SK-N-SH (cell line): ENCODE measurements around the gene ARID1A. TPM values are rescaled to one million over a fixed set of nuclear protein-coding genes. Genes with fewer than 3 reads are reported as not detected.

Experiments
- polyA plus RNA-seq, 3 experiments: library from polyadenylated mRNA; depleted of rRNA; stranded (reverse); fragments of >200 nt; gene quantifications; 2 replicates each; pipeline ENCODE4 v1.2.3, GENCODE V29; 2012
- small RNA-seq, 7 experiments: library from RNA; depleted of rRNA; stranded (forward); fragments of <200 nt; gene quantifications; one replicate each; pipeline ENCODE3, GENCODE V24; 2012

ARID1A gene
- polyA plus RNA-seq, 1 of the 3 experiments (the other 2 are of a cell fraction), result 26.5 TPM

Small RNAs within 50 kb of the gene (small RNA-seq; reads per million reads assigned to genes)
- gene AL627082.1 (0 reads per million in 7 experiments), gene RN7SL165P (0 reads per million in 7 experiments)

Other genes with a start within 250 kb of the ARID1A start
- 343 and 644 TPM in 2 replicates for gene HMGN2, start 223.6 kb upstream of the ARID1A start, polyA plus RNA-seq (2012; rRNA removed)
- gene RPS6KA1, start 166.3 kb upstream of the ARID1A start, polyA plus RNA-seq (2012; rRNA removed), result 8.3 and 9.7 TPM in 2 replicates
- 16.5 and 26.4 TPM in 2 replicates for gene PIGV, start 91.9 kb downstream of the ARID1A start, polyA plus RNA-seq (2012; rRNA removed)
- 33.0 and 35.3 TPM in 2 replicates for gene ZDHHC18, start 130.7 kb downstream of the ARID1A start, polyA plus RNA-seq (2012; rRNA removed)
- 0.18 and 0.23 TPM in 2 replicates for gene SFN, start 167.1 kb downstream of the ARID1A start, polyA plus RNA-seq (2012; rRNA removed)
- gene GPN2, start 194.3 kb downstream of the ARID1A start, polyA plus RNA-seq (2012; rRNA removed), result 20.6 and 24.0 TPM in 2 replicates
- gene GPATCH3, start 204.5 kb downstream of the ARID1A start, polyA plus RNA-seq (2012; rRNA removed), result 9.1 and 11.1 TPM in 2 replicates
- not detected in 2 replicates for gene NR0B2, start 218.0 kb downstream of the ARID1A start, polyA plus RNA-seq (2012; rRNA removed)
- gene NUDC, start 225.7 kb downstream of the ARID1A start, polyA plus RNA-seq (2012; rRNA removed), result 96.2 and 153 TPM in 2 replicates